GM18861 (cell line): ENCODE results near the gene CD82.

ENCODE experiments used
- ATAC-seq: cut with Tn5 transposase; IDR thresholded peaks from one replicate; pipeline ENCODE4 v1.9.1; 2021; ENCODE audit not compliant: unreplicated experiment

Gene CD82

GRCh38 chr11:44614281-44614775 lies 48.9 kb downstream of the CD82 start:
- ATAC-seq, result no peak

GRCh38 chr11:44615041-44615755 lies 49.7 kb downstream of the CD82 start:
- no peak for ATAC-seq

GRCh38 chr11:44615913-44616791 lies 50.7 kb downstream of the CD82 start:
- ATAC-seq, result no peak

- ATAC-seq, result no peak
These were observed 52.4 kb downstream of the CD82 start for GRCh38 chr11:44617671-44618461.

GRCh38 chr11:44618561-44619425 lies 53.3 kb downstream of the CD82 start:
- ATAC-seq, result no peak

GRCh38 chr11:44620328-44620725 lies 54.9 kb downstream of the CD82 start:
- ATAC-seq, result no peak

- no peak for ATAC-seq
These were observed 55.7 kb downstream of the CD82 start for GRCh38 chr11:44621140-44621681.

- ATAC-seq, result no peak
These were observed 56.3 kb downstream of the CD82 start for GRCh38 chr11:44621784-44622183.

- no peak for ATAC-seq
These were observed 56.8 kb downstream of the CD82 start for GRCh38 chr11:44622190-44622650.

GRCh38 chr11:44622721-44623258 lies 57.3 kb downstream of the CD82 start:
- no peak for ATAC-seq

GRCh38 chr11:44623341-44623730 lies 57.9 kb downstream of the CD82 start:
- no peak for ATAC-seq

- no peak for ATAC-seq
These were observed 58.4 kb downstream of the CD82 start for GRCh38 chr11:44623731-44624491.

GRCh38 chr11:44624761-44625221 lies 59.3 kb downstream of the CD82 start:
- ATAC-seq, result no peak

- no peak for ATAC-seq
These were observed 60.5 kb downstream of the CD82 start for GRCh38 chr11:44625759-44626523.

- no peak for ATAC-seq
These were observed 61.2 kb downstream of the CD82 start for GRCh38 chr11:44626645-44627044.

GRCh38 chr11:44627165-44627789 lies 61.8 kb downstream of the CD82 start:
- no peak for ATAC-seq

- ATAC-seq, result peak; percentile 78
These were observed 62.7 kb downstream of the CD82 start for GRCh38 chr11:44627911-44628729.
